Uterus (tissue), 4 donors: ENCODE measurements around the gene SEZ6. TPM values are rescaled to one million over a fixed set of nuclear protein-coding genes. Genes with fewer than 3 reads are reported as not detected.
A peak's percentile ranks its signal among the peaks of the same experiment; 100 is the strongest.

Experiments used
- DNase-seq, 2 donors: peaks; one replicate each; pipeline ENCODE4 v3.0.0-alpha.2; 2019 to 2020
- H3K27ac ChIP-seq, 2 donors: fragments of 200-600 bp; sonication (generic); 1 replicate in 1 of 2; 2 replicates in 1 of 2; pipeline ENCODE4 v1.5.1; 2016 to 2018
- H3K27me3 ChIP-seq, 2 donors: fragments of 200-600 bp; sonication (generic); one replicate each; pipeline ENCODE4 v1.5.1; 2018 to 2019; ENCODE audit warnings: control low read depth in 1 of 2
- H3K36me3 ChIP-seq, 2 donors: fragments of 200-600 bp; sonication (generic); one replicate each; pipeline ENCODE4 v1.5.1; 2019; ENCODE audit warnings: control low read depth in 1 of 2
- H3K4me1 ChIP-seq, 2 donors: fragments of 200-600 bp; sonication (generic); one replicate each; pipeline ENCODE4 v1.5.1; 2018 to 2019; ENCODE audit warnings: control low read depth in 1 of 2
- H3K4me3 ChIP-seq, 2 donors: fragments of 200-600 bp; sonication (generic); 1 replicate in 1 of 2; 2 replicates in 1 of 2; pipeline ENCODE4 v1.5.1; 2018 to 2019; ENCODE audit warnings: mild to moderate bottlenecking in 1 of 2
- H3K9me3 ChIP-seq, 2 donors: fragments of 200-600 bp; sonication (generic); one replicate each; pipeline ENCODE4 v1.5.1; 2019; ENCODE audit warnings: control low read depth in 1 of 2
- CTCF ChIP-seq, 4 experiments: fragments of 200-600 bp in 2 of 4; fragments of 450-650 bp in 2 of 4; sonication (generic) in 2 of 4; IDR thresholded peaks; one replicate each; pipeline ENCODE4 v1.5.1; 2016 to 2019; ENCODE audit warnings: antibody characterized with exemption in 4 of 4, mild to moderate bottlenecking in 2 of 4, moderate library complexity in 1 of 4
- POLR2A ChIP-seq, 2 donors: fragments of 450-650 bp; IDR thresholded peaks; one replicate each; pipeline ENCODE4 v1.6.1; 2016; ENCODE audit warnings: antibody characterized with exemption in 2 of 2, mild to moderate bottlenecking in 1 of 2, moderate library complexity in 1 of 2
- intact Hi-C: fragments of 100-400 bp; cut with DNase I; formaldehyde crosslinking; loops from one replicate; pipeline ENCODE4 v1.15.1; 2023; ENCODE audit warnings: low total_unique reads
- total RNA-seq, 4 donors: library from RNA; depleted of rRNA in 3 of 4; stranded (reverse); fragments of >200 nt in 3 of 4; gene quantifications; one replicate each; pipeline versions ENCODE4 v1.1.0 to v1.2.4, GENCODE V29; 2014 to 2023
- donor health status: DM: yes; HTN: yes; CAD: no.

SEZ6 gene
- total RNA-seq, 4 donors from 2014 or later, result 0.07 TPM; not detected in 3

GRCh38 chr17:28907709-28908475 is 97.9 kb downstream of the SEZ6 start:
- intact Hi-C loops, result no loop called here
- peaks cover 14 to 15% of the 10 kb centered on the region in 2 donors for H3K4me1 ChIP-seq

GRCh38 chr17:28906706-28907438 is 99.0 kb downstream of the SEZ6 start:
- no peaks in the 10 kb centered on the region for H3K27me3 ChIP-seq
- TF ChIP-seq POLR2A (IDR thresholded peaks at IDR 0.05) (no peak), CTCF (IDR thresholded peaks at IDR 0.05) (no peak)
- no peak overlapping the region for H3K4me3 ChIP-seq
- H3K27ac ChIP-seq, result peak overlapping the region; percentile 78 to 84
- H3K9me3 ChIP-seq, result no peaks in the 10 kb centered on the region
- intact Hi-C loops, result no loop called here
- H3K4me1 ChIP-seq, result peaks cover 14 to 15% of the 10 kb centered on the region in 2 donors
- no peaks in the 10 kb centered on the region for H3K36me3 ChIP-seq
- no peak for DNase-seq

More at GRCh38 chr17:28907709-28908475, 97.9 kb downstream of the SEZ6 start:
- Histone ChIP-seq H3K4me3 (no peak overlapping the region), H3K27me3 (no peaks in the 10 kb centered on the region), H3K36me3 (no peaks in the 10 kb centered on the region), H3K27ac (peak overlapping the region; percentile 78 to 84), H3K9me3 (no peaks in the 10 kb centered on the region)
- no peak for DNase-seq
- TF ChIP-seq POLR2A (IDR thresholded peaks at IDR 0.05) (no peak), CTCF (IDR thresholded peaks at IDR 0.05) (no peak)

- H3K36me3 ChIP-seq, result no peaks in the 10 kb centered on the region
- no peak overlapping the region for H3K27ac ChIP-seq
- H3K27me3 ChIP-seq, result no peaks in the 10 kb centered on the region
- intact Hi-C loops, result no loop called here
- peaks cover 14 to 15% of the 10 kb centered on the region in 2 donors for H3K4me1 ChIP-seq
- no peaks in the 10 kb centered on the region for H3K9me3 ChIP-seq
- TF ChIP-seq POLR2A (IDR thresholded peaks at IDR 0.05) (no peak), CTCF (IDR thresholded peaks at IDR 0.05) (no peak)
- H3K4me3 ChIP-seq, result no peak overlapping the region
- DNase-seq, result no peak
These were observed 99.6 kb downstream of the SEZ6 start for GRCh38 chr17:28906276-28906675.

Other genes starting within 250 kb of the SEZ6 start
- 10 to 100 TPM in 1 of 4 donors, 1 to 10 TPM in 3; 2.4 to 24.3 (median 4.2) TPM for gene FAM222B, start 163.2 kb downstream of the SEZ6 start, total RNA-seq
- 10 to 100 TPM; 19.0 to 67.6 (median 32.3) TPM for gene ERAL1, start 151.0 kb downstream of the SEZ6 start, total RNA-seq
- gene FLOT2, start 108.3 kb downstream of the SEZ6 start, total RNA-seq, result 100 to 1,000 TPM in 1 of 4 donors, 10 to 100 TPM in 3; 31.3 to 117 (median 37.4) TPM
- gene DHRS13, start 103.0 kb downstream of the SEZ6 start, total RNA-seq, result 10 to 100 TPM in 3 of 4 donors, under 1 TPM in 1; 0.26 to 17.4 (median 13.6) TPM
- gene PHF12, start 54.5 kb downstream of the SEZ6 start, total RNA-seq, result 10 to 100 TPM; 22.1 to 78.4 (median 55.2) TPM
- 1 to 10 TPM in 3 of 4 donors, under 1 TPM in 1; 0.59 to 7.4 (median 2.9) TPM for gene PIPOX, start 37.1 kb upstream of the SEZ6 start, total RNA-seq
- gene MYO18A, start 174.4 kb upstream of the SEZ6 start, total RNA-seq, result 100 to 1,000 TPM in 1 of 4 donors, 10 to 100 TPM in 3; 33.2 to 104 (median 59.3) TPM
- gene CRYBA1, start 240.8 kb upstream of the SEZ6 start, total RNA-seq, result not detected